ENCODE measurements around the gene THEM4. TPM values are rescaled to one million over a fixed set of nuclear protein-coding genes. Genes with fewer than 3 reads are reported as not detected.

The THEM4 gene
- total RNA-seq, 1 experiment from 2014 or later, result 1.2 TPM

GRCh38 chr1:151831605-151832004 lies 77.7 kb downstream of the THEM4 start, which contains the start of gene RORC:
RORC (minus strand) TSS chr1:151831802; CDS start chr1:151831764, 38 bp downstream.
- intact Hi-C loops (cut with micrococcal nuclease; ENCODE audit: unreplicated experiment), result no loop called here
- no peak for DNase-seq (ENCODE audit: low spot score)
- Histone ChIP-seq H3K27ac (ENCODE audit: low read depth, low read length, poor library complexity, severe bottlenecking) (no peak within 1 kb of the TSS), H3K36me3 (ENCODE audit: insufficient read depth, low read length, poor library complexity, severe bottlenecking) (no peaks in the 10 kb centered on the region), H3K4me1 (ENCODE audit: insufficient read depth, low read length, poor library complexity, severe bottlenecking) (no peaks in the 10 kb centered on the region), H3K4me3 (ENCODE audit: low read depth, low read length, poor library complexity, severe bottlenecking) (no peak within 1 kb of the TSS), H3K27me3 (replicated peaks; ENCODE audit: insufficient read depth, low read depth, low read length, poor library complexity) (no peaks in the 10 kb centered on the region), H3K9me3 (ENCODE audit: low read depth, low read length, poor library complexity, severe bottlenecking) (no peaks in the 10 kb centered on the region)
- BruUV-seq (replicated peaks), result no TSS peak
- ChIA-PET POLR2A (ENCODE audit: low non-redundant PET) (no interaction called here), CTCF (no interaction called here)
- TF ChIP-seq, protein P1, sequence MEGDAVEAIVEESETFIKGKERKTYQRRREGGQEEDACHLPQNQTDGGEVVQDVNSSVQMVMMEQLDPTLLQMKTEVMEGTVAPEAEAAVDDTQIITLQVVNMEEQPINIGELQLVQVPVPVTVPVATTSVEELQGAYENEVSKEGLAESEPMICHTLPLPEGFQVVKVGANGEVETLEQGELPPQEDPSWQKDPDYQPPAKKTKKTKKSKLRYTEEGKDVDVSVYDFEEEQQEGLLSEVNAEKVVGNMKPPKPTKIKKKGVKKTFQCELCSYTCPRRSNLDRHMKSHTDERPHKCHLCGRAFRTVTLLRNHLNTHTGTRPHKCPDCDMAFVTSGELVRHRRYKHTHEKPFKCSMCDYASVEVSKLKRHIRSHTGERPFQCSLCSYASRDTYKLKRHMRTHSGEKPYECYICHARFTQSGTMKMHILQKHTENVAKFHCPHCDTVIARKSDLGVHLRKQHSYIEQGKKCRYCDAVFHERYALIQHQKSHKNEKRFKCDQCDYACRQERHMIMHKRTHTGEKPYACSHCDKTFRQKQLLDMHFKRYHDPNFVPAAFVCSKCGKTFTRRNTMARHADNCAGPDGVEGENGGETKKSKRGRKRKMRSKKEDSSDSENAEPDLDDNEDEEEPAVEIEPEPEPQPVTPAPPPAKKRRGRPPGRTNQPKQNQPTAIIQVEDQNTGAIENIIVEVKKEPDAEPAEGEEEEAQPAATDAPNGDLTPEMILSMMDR (conservative IDR thresholded peaks at IDR 0.05; ENCODE audit: low read depth, low read length), result no peak
- TF ChIP-seq EZH2 (IDR thresholded peaks at IDR 0.05; ENCODE audit: borderline replicate concordance, low read depth, low read length, poor library complexity, severe bottlenecking), result no peak

- Histone ChIP-seq H3K4me3 (ENCODE audit: low read depth, low read length, poor library complexity, severe bottlenecking) (no peak overlapping the region), H3K27me3 (replicated peaks; ENCODE audit: insufficient read depth, low read depth, low read length, poor library complexity) (no peaks in the 10 kb centered on the region), H3K4me1 (ENCODE audit: insufficient read depth, low read length, poor library complexity, severe bottlenecking) (no peaks in the 10 kb centered on the region), H3K9me3 (ENCODE audit: low read depth, low read length, poor library complexity, severe bottlenecking) (no peaks in the 10 kb centered on the region), H3K36me3 (ENCODE audit: insufficient read depth, low read length, poor library complexity, severe bottlenecking) (no peaks in the 10 kb centered on the region), H3K27ac (ENCODE audit: low read depth, low read length, poor library complexity, severe bottlenecking) (no peak overlapping the region)
- DNase-seq (ENCODE audit: low spot score), result no peak
- CTCF ChIA-PET, result no interaction called here
- POLR2A ChIA-PET (ENCODE audit: low non-redundant PET), result no interaction called here
- no TSS peak for BruUV-seq (replicated peaks)
- no peak for TF ChIP-seq EZH2 (IDR thresholded peaks at IDR 0.05; ENCODE audit: borderline replicate concordance, low read depth, low read length, poor library complexity, severe bottlenecking)
- TF ChIP-seq, protein P1 (conservative IDR thresholded peaks at IDR 0.05; ENCODE audit: low read depth, low read length), result no peak
- intact Hi-C loops (cut with micrococcal nuclease; ENCODE audit: unreplicated experiment), result no loop called here
These were observed 78.1 kb downstream of the THEM4 start for GRCh38 chr1:151831256-151831591.

- Histone ChIP-seq H3K27ac (ENCODE audit: low read depth, low read length, poor library complexity, severe bottlenecking) (no peak overlapping the region), H3K27me3 (replicated peaks; ENCODE audit: insufficient read depth, low read depth, low read length, poor library complexity) (no peaks in the 10 kb centered on the region), H3K4me3 (ENCODE audit: low read depth, low read length, poor library complexity, severe bottlenecking) (no peak overlapping the region), H3K4me1 (ENCODE audit: insufficient read depth, low read length, poor library complexity, severe bottlenecking) (no peaks in the 10 kb centered on the region), H3K9me3 (ENCODE audit: low read depth, low read length, poor library complexity, severe bottlenecking) (no peaks in the 10 kb centered on the region), H3K36me3 (ENCODE audit: insufficient read depth, low read length, poor library complexity, severe bottlenecking) (no peaks in the 10 kb centered on the region)
- ChIA-PET POLR2A (ENCODE audit: low non-redundant PET) (no interaction called here), CTCF (no interaction called here)
- BruUV-seq (replicated peaks), result no TSS peak
- DNase-seq (ENCODE audit: low spot score), result no peak
- no peak for TF ChIP-seq EZH2 (IDR thresholded peaks at IDR 0.05; ENCODE audit: borderline replicate concordance, low read depth, low read length, poor library complexity, severe bottlenecking)
- TF ChIP-seq, protein P1 (conservative IDR thresholded peaks at IDR 0.05; ENCODE audit: low read depth, low read length), result no peak
- intact Hi-C loops (cut with micrococcal nuclease; ENCODE audit: unreplicated experiment), result no loop called here
These were observed 79.3 kb downstream of the THEM4 start for GRCh38 chr1:151830055-151830454.

Data from A673 (cell line).